ENCODE measurements around the gene HVCN1.
"Not testable (repeated sequence)": the region's sequence is repeated elsewhere in the genome, so short reads cannot be mapped to it uniquely, and the experiment has no call there.

Gene HVCN1

GRCh38 chr12:110668480-110669192 lies 20.3 kb downstream of the HVCN1 start:
- DNase-seq (ENCODE audit: low spot score) = no peak

GRCh38 chr12:110667671-110668070 lies 21.2 kb downstream of the HVCN1 start:
- DNase-seq (ENCODE audit: low spot score) = no peak

- DNase-seq (ENCODE audit: low spot score) = no peak
Observed at GRCh38 chr12:110666892-110667291, 22.0 kb downstream of the HVCN1 start.

- DNase-seq (ENCODE audit: low spot score) = no peak
Observed at GRCh38 chr12:110661337-110661972, 27.5 kb downstream of the HVCN1 start.

GRCh38 chr12:110658878-110659277 lies 30.0 kb downstream of the HVCN1 start:
- DNase-seq (ENCODE audit: low spot score) = no peak

GRCh38 chr12:110658242-110658641 lies 30.7 kb downstream of the HVCN1 start:
- no peak for DNase-seq (ENCODE audit: low spot score)

- no peak for DNase-seq (ENCODE audit: low spot score)
Observed at GRCh38 chr12:110657747-110658146, 31.2 kb downstream of the HVCN1 start.

GRCh38 chr12:110656071-110656655 lies 32.8 kb downstream of the HVCN1 start:
- DNase-seq (ENCODE audit: low spot score) = no peak

GRCh38 chr12:110654238-110654637 lies 34.7 kb downstream of the HVCN1 start:
- not testable (repeated sequence) for DNase-seq (ENCODE audit: low spot score)

- no peak for DNase-seq (ENCODE audit: low spot score)
Observed at GRCh38 chr12:110649341-110649847, 39.5 kb downstream of the HVCN1 start.

- no peak for DNase-seq (ENCODE audit: low spot score)
Observed at GRCh38 chr12:110647631-110648040, 41.3 kb downstream of the HVCN1 start.

- no peak for DNase-seq (ENCODE audit: low spot score)
Observed at GRCh38 chr12:110641521-110641920, 47.4 kb downstream of the HVCN1 start.

- DNase-seq (ENCODE audit: low spot score) = no peak
Observed at GRCh38 chr12:110640275-110641025, 48.5 kb downstream of the HVCN1 start.

GRCh38 chr12:110639336-110640141 lies 49.4 kb downstream of the HVCN1 start:
- DNase-seq (ENCODE audit: low spot score) = no peak

- DNase-seq (ENCODE audit: low spot score) = no peak
Observed at GRCh38 chr12:110638796-110639195, 50.1 kb downstream of the HVCN1 start.

- DNase-seq (ENCODE audit: low spot score) = no peak
Observed at GRCh38 chr12:110637869-110638441, 51.0 kb downstream of the HVCN1 start.

GRCh38 chr12:110636516-110636915 lies 52.4 kb downstream of the HVCN1 start:
- no peak for DNase-seq (ENCODE audit: low spot score)

GRCh38 chr12:110635055-110635454 lies 53.9 kb downstream of the HVCN1 start:
- no peak for DNase-seq (ENCODE audit: low spot score)

- DNase-seq (ENCODE audit: low spot score) = no peak
Observed at GRCh38 chr12:110627500-110628195, 61.3 kb downstream of the HVCN1 start.

GRCh38 chr12:110622582-110622981 lies 66.3 kb downstream of the HVCN1 start:
- no peak for DNase-seq (ENCODE audit: low spot score)

GRCh38 chr12:110619534-110619953 lies 69.4 kb downstream of the HVCN1 start:
- DNase-seq (ENCODE audit: low spot score) = no peak

Measured in HuH-7.5 (cell line).